SK-N-SH treated with all-trans-retinoic acid at 6 μM for 48 hours (cell line): ENCODE measurements around the gene RBMS3.

Source experiments
- ATAC-seq: fragments of 200-7000 bp; cut with Tn5 transposase; 3 replicates; pipeline ENCODE4 v1.9.1; 2020; ENCODE audit warnings: mild to moderate bottlenecking, moderate library complexity
- ARNTL ChIP-seq: fragments of 450-650 bp; formaldehyde crosslinking; IDR thresholded peaks from 2 replicates; pipeline ENCODE4 v1.5.0; 2020; ENCODE audit warnings: low read depth, mild to moderate bottlenecking, moderate library complexity, borderline replicate concordance
- BACH2 ChIP-seq: fragments of 250-450 bp; sonication (Bioruptor Pico); IDR thresholded peaks from 2 replicates; pipeline ENCODE4 v1.9.0; 2021; ENCODE audit warnings: mild to moderate bottlenecking, borderline replicate concordance
- CSDC2 ChIP-seq: fragments of 250-450 bp; sonication (Bioruptor Pico); IDR thresholded peaks from 2 replicates; pipeline ENCODE4 v1.5.0; 2020; ENCODE audit warnings: mild to moderate bottlenecking, moderate library complexity
- ESRRG ChIP-seq: fragments of 250-450 bp; sonication (Bioruptor Pico); IDR thresholded peaks from 2 replicates; pipeline ENCODE4 v1.6.1; 2021; ENCODE audit warnings: mild to moderate bottlenecking
- GLIS3 ChIP-seq: fragments of 250-450 bp; sonication (Bioruptor Pico); IDR thresholded peaks from 2 replicates; pipeline ENCODE4 v1.5.0; 2020; ENCODE audit warnings: mild to moderate bottlenecking, moderate library complexity
- ISL1 ChIP-seq: fragments of 250-450 bp; sonication (Bioruptor Pico); IDR thresholded peaks from 2 replicates; pipeline ENCODE4 v2.1.2; 2022; ENCODE audit warnings: mild to moderate bottlenecking, moderate library complexity
- OSR1 ChIP-seq: fragments of 250-450 bp; sonication (Bioruptor Pico); IDR thresholded peaks from 2 replicates; pipeline ENCODE4 v1.8.0; 2022; ENCODE audit warnings: moderate library complexity, mild to moderate bottlenecking, inconsistent platforms
- PPARA ChIP-seq: fragments of 250-450 bp; sonication (Bioruptor Pico); IDR thresholded peaks from 2 replicates; pipeline ENCODE4 v1.5.0; 2020; ENCODE audit warnings: mild to moderate bottlenecking, borderline replicate concordance
- SNAI2 ChIP-seq: fragments of 250-450 bp; sonication (Bioruptor Pico); IDR thresholded peaks from 2 replicates; pipeline ENCODE4 v1.5.0; 2020; ENCODE audit warnings: mild to moderate bottlenecking, moderate library complexity
- TCF4 ChIP-seq: fragments of 250-450 bp; sonication (Bioruptor Pico); IDR thresholded peaks from 2 replicates; pipeline ENCODE4 v1.8.0; 2021; ENCODE audit warnings: mild to moderate bottlenecking, moderate library complexity, borderline replicate concordance
- TOX ChIP-seq: fragments of 250-450 bp; sonication (Bioruptor Pico); IDR thresholded peaks from 2 replicates; pipeline ENCODE4 v1.8.0; 2021; ENCODE audit warnings: mild to moderate bottlenecking, moderate library complexity, borderline replicate concordance
- ZC3H10 ChIP-seq: fragments of 250-450 bp; sonication (Bioruptor Pico); IDR thresholded peaks from 2 replicates; pipeline ENCODE4 v1.5.1; 2021; ENCODE audit warnings: mild to moderate bottlenecking, moderate library complexity
- ZFP3 ChIP-seq: fragments of 250-450 bp; sonication (Bioruptor Pico); IDR thresholded peaks from 2 replicates; pipeline ENCODE4 v1.5.0; 2020; ENCODE audit warnings: mild to moderate bottlenecking, moderate library complexity
- ZNF565 ChIP-seq: fragments of 450-650 bp; formaldehyde crosslinking; conservative IDR thresholded peaks from 2 replicates; pipeline ENCODE4 v1.5.0; 2020; ENCODE audit warnings: low read depth, mild to moderate bottlenecking, moderate library complexity
- ZNF70 ChIP-seq: fragments of 450-650 bp; formaldehyde crosslinking; IDR thresholded peaks from 2 replicates; pipeline ENCODE4 v1.5.0; 2020; ENCODE audit warnings: mild to moderate bottlenecking, moderate library complexity
- ZNF8 ChIP-seq: fragments of 450-650 bp; formaldehyde crosslinking; IDR thresholded peaks from 2 replicates; pipeline ENCODE4 v1.5.0; 2020; ENCODE audit warnings: mild to moderate bottlenecking, moderate library complexity
- TF ChIP-seq, protein P1 (sequence below): fragments of 250-450 bp; sonication (Bioruptor Pico); IDR thresholded peaks from 2 replicates; pipeline ENCODE4 v1.5.1; 2020; ENCODE audit warnings: low read depth, mild to moderate bottlenecking, moderate library complexity
- TF ChIP-seq, protein P2 (sequence below): fragments of 250-450 bp; sonication (Bioruptor Pico); IDR thresholded peaks from 2 replicates; pipeline ENCODE4 v1.8.0; 2020; ENCODE audit warnings: mild to moderate bottlenecking, moderate library complexity, borderline replicate concordance
- TF ChIP-seq, protein P3 (sequence below): fragments of 250-450 bp; sonication (Bioruptor Pico); IDR thresholded peaks from 2 replicates; pipeline ENCODE4 v1.5.0; 2020; ENCODE audit warnings: mild to moderate bottlenecking, moderate library complexity
- TF ChIP-seq, protein P4 (sequence below): fragments of 250-450 bp; sonication (Bioruptor Pico); IDR thresholded peaks from 2 replicates; pipeline ENCODE4 v1.8.0; 2021; ENCODE audit warnings: low read depth, mild to moderate bottlenecking, moderate library complexity, borderline replicate concordance

The RBMS3 gene

DNA sequence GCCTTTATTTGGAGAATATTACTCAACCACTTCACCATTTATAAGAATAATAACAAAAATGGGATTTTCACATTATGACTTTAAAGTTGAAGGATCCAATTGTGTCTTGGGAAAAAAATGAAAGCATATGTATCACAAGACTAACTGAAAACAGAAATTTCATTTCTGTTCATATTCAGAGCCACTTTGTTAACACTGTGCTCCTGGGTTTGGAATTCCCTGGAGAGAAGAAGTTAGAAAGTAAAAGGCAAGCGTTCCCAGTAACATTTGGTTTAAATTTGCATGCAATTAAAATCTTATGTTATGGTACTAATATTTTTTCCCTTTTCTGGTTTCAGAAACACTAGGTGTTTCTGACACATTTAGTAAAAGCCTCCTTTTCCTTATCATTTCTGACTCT lies 230.8 kb downstream of the RBMS3 start (continued):
- TF ChIP-seq, protein P1, sequence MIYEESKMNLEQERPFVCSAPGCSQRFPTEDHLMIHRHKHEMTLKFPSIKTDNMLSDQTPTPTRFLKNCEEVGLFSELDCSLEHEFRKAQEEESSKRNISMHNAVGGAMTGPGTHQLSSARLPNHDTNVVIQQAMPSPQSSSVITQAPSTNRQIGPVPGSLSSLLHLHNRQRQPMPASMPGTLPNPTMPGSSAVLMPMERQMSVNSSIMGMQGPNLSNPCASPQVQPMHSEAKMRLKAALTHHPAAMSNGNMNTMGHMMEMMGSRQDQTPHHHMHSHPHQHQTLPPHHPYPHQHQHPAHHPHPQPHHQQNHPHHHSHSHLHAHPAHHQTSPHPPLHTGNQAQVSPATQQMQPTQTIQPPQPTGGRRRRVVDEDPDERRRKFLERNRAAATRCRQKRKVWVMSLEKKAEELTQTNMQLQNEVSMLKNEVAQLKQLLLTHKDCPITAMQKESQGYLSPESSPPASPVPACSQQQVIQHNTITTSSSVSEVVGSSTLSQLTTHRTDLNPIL (CRISPR knock-in tag), result no peak
- no peak for TF ChIP-seq GLIS3
- no peak for TF ChIP-seq OSR1
- TF ChIP-seq TOX (CRISPR knock-in tag), result no peak
- no peak for TF ChIP-seq ISL1 (CRISPR knock-in tag)

DNA sequence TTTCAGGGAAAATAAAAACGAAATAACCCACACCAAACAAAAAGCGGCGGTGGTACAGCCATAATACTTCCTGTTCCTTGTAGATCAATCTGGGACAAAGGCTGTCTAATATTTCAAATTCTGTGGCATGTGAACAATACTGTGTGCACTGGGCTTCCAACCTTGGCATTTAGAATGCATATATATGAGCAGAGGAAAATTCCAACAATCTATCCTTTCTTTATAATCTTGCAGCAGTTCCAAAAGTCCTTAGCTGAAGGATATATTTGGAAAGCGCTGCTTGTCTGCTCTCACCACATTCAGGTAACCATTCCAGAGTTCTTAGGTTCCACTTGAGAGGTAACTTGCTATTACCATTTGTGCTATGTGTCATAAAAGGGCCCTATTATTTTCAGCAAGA lies 231.8 kb downstream of the RBMS3 start:
- no peak for TF ChIP-seq CSDC2 (CRISPR knock-in tag)
- TF ChIP-seq, protein P2, sequence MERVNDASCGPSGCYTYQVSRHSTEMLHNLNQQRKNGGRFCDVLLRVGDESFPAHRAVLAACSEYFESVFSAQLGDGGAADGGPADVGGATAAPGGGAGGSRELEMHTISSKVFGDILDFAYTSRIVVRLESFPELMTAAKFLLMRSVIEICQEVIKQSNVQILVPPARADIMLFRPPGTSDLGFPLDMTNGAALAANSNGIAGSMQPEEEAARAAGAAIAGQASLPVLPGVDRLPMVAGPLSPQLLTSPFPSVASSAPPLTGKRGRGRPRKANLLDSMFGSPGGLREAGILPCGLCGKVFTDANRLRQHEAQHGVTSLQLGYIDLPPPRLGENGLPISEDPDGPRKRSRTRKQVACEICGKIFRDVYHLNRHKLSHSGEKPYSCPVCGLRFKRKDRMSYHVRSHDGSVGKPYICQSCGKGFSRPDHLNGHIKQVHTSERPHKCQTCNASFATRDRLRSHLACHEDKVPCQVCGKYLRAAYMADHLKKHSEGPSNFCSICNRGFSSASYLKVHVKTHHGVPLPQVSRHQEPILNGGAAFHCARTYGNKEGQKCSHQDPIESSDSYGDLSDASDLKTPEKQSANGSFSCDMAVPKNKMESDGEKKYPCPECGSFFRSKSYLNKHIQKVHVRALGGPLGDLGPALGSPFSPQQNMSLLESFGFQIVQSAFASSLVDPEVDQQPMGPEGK (CRISPR knock-in tag), result no peak
- TF ChIP-seq ARNTL (CRISPR knock-in tag), result no peak
- TF ChIP-seq BACH2, result no peak
- TF ChIP-seq OSR1, result no peak
- no peak for TF ChIP-seq ZNF565 (CRISPR knock-in tag)
- no peak for TF ChIP-seq ZC3H10 (CRISPR knock-in tag)
- no peak for TF ChIP-seq TCF4 (CRISPR knock-in tag)
- TF ChIP-seq PPARA (CRISPR knock-in tag), result no peak
- no peak for TF ChIP-seq ESRRG
- TF ChIP-seq TOX (CRISPR knock-in tag), result no peak
- TF ChIP-seq, protein P3, sequence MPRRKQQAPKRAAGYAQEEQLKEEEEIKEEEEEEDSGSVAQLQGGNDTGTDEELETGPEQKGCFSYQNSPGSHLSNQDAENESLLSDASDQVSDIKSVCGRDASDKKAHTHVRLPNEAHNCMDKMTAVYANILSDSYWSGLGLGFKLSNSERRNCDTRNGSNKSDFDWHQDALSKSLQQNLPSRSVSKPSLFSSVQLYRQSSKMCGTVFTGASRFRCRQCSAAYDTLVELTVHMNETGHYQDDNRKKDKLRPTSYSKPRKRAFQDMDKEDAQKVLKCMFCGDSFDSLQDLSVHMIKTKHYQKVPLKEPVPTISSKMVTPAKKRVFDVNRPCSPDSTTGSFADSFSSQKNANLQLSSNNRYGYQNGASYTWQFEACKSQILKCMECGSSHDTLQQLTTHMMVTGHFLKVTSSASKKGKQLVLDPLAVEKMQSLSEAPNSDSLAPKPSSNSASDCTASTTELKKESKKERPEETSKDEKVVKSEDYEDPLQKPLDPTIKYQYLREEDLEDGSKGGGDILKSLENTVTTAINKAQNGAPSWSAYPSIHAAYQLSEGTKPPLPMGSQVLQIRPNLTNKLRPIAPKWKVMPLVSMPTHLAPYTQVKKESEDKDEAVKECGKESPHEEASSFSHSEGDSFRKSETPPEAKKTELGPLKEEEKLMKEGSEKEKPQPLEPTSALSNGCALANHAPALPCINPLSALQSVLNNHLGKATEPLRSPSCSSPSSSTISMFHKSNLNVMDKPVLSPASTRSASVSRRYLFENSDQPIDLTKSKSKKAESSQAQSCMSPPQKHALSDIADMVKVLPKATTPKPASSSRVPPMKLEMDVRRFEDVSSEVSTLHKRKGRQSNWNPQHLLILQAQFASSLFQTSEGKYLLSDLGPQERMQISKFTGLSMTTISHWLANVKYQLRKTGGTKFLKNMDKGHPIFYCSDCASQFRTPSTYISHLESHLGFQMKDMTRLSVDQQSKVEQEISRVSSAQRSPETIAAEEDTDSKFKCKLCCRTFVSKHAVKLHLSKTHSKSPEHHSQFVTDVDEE (CRISPR knock-in tag), result no peak
- TF ChIP-seq ZNF70 (CRISPR knock-in tag), result no peak
- TF ChIP-seq, protein P4, sequence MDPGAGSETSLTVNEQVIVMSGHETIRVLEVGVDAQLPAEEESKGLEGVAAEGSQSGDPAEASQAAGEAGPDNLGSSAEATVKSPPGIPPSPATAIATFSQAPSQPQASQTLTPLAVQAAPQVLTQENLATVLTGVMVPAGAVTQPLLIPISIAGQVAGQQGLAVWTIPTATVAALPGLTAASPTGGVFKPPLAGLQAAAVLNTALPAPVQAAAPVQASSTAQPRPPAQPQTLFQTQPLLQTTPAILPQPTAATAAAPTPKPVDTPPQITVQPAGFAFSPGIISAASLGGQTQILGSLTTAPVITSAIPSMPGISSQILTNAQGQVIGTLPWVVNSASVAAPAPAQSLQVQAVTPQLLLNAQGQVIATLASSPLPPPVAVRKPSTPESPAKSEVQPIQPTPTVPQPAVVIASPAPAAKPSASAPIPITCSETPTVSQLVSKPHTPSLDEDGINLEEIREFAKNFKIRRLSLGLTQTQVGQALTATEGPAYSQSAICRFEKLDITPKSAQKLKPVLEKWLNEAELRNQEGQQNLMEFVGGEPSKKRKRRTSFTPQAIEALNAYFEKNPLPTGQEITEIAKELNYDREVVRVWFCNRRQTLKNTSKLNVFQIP (CRISPR knock-in tag), result no peak
- TF ChIP-seq ZNF8, result no peak
- no peak for TF ChIP-seq GLIS3
- TF ChIP-seq SNAI2 (CRISPR knock-in tag), result no peak
- TF ChIP-seq ZFP3, result no peak
- TF ChIP-seq, protein P1 (CRISPR knock-in tag), result no peak
- peak; percentile 23 for ATAC-seq

DNA sequence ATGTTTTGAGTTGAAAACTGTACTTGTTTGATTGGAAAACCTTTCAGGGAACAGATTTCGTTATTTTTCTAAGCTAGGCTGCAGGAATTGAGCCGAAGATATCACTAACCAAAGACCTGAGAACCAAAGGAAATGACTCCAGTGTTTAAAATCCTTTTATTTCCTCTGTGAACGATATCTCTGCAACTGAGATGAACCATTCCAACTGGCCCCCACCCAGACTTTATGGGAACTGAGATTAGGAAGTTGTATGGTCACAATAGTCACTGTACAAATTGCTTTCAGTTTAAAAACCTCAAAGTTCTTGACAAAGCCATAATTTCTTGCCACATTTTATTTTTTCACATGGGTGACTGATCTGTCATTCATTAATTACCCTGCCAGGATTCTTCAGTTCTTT lies 232.4 kb downstream of the RBMS3 start:
- peak; percentile 40; the same call in 2 of the 3 replicates for ATAC-seq
- TF ChIP-seq ISL1 (CRISPR knock-in tag) (0 out of 2 replicates have a peak, but pooled peaks have one; percentile 6), ARNTL (CRISPR knock-in tag) (no peak), OSR1 (no peak), ZNF565 (CRISPR knock-in tag) (no peak)
- TF ChIP-seq, protein P3 (CRISPR knock-in tag), result no peak
